Measurements from ENCODE around the gene RAB15.

Gene RAB15

DNA sequence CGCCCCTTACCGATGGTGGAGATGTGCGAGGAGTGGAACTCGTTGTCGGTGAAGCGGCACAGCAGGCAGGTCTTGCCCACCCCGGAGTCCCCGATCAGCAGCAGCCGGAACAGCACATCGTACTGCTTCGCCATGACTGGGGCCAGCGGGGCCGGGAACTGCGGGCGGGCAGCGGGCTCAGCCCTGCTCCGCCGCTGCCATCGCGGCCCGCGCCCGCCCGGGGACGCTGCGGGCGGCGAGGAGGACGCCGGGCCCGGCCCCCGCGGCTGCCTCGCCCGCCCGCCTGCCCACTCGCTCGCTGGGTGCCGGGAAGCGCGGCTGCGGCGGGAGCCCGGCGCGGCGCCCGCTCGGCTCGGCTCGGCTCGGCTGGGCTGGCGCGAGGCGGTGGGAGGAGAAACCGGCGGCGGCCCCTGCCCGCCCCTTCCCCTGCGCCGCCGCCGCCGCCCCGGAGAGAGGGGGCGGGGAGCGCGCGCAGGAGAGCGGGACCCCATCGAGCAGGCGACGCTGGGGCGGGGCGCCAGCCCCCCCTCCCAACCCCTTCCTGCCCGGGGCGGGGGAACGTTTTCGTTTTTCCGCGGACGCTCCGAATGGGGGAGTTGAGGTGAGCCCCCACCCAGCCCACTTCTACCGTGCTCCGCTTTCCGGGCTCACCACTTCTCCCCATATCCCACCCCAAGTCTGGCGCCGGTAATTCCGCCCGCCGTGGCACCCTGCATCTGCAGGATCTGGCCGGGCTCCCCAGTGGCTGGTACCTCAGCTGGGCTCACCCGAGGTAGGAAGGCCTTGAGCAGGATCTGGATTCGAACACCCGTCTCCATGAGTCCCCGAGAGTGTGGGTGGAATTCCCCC is at the start of gene RAB15:
Gene RAB15, minus strand, starts transcription at position 394 of the 849 bp plus-strand sequence. Its CDS starts 260 bp downstream, at position 134.
- TF ChIP-seq, protein P1, sequence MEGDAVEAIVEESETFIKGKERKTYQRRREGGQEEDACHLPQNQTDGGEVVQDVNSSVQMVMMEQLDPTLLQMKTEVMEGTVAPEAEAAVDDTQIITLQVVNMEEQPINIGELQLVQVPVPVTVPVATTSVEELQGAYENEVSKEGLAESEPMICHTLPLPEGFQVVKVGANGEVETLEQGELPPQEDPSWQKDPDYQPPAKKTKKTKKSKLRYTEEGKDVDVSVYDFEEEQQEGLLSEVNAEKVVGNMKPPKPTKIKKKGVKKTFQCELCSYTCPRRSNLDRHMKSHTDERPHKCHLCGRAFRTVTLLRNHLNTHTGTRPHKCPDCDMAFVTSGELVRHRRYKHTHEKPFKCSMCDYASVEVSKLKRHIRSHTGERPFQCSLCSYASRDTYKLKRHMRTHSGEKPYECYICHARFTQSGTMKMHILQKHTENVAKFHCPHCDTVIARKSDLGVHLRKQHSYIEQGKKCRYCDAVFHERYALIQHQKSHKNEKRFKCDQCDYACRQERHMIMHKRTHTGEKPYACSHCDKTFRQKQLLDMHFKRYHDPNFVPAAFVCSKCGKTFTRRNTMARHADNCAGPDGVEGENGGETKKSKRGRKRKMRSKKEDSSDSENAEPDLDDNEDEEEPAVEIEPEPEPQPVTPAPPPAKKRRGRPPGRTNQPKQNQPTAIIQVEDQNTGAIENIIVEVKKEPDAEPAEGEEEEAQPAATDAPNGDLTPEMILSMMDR (IDR thresholded peaks at IDR 0.05; ENCODE audit: low read depth, low read length): no peak
- DNase-seq (ENCODE audit: extremely low read depth, low read depth): no peak

DNA sequence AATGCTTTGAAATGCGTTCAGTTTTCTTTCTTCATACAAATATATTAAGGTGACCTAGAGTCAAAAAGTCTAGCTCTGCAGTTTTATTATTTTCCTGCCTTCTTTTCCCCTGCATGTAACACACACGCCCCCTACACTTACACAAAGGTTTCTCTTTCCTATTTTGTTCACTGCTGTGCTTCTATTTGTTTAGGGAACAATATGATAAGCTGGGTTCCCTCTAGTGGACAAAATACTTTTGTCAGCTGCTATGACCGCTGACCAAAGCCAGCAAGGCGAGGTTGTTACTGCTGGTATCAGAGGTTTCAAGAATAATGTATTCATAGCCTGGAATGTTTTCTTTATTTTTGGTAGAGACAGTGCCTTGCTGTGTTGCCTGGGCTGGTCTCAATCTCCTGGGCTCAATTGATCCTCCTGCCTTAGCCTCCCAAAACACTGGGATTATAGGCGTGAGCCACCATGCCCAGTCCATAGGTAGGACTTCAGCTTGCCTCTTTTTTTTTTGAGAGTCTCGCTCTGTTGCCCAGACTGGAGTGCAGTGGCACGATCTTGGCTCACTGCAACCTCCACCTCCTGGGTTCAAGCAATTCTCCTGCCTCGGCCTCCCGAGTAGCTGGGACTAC is 47.9 kb upstream of the RAB15 start:
- DNase-seq (ENCODE audit: extremely low read depth, low read depth): peak; percentile 53
- TF ChIP-seq, protein P1 (IDR thresholded peaks at IDR 0.05; ENCODE audit: low read depth, low read length): peak; percentile 71

DNA sequence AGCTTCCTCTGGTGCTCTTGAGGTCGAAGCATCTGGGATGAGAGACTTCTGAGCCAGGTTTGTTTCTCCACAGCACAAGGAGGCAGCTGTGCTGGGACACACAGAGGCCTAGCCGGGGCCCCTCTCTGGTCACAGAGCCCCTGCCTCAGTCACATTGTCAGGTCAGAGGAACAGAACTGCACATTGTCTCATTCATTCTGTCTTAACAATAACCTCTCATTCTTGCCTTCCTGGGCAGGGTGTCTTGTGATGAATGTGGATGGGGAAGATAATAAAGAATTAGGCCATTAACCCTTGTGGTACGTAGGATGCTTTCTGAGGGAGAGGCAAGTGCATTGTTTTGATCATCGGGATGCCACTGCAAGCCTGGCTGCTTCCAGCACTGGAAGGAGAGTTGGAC is 44.3 kb upstream of the RAB15 start:
- TF ChIP-seq, protein P1 (IDR thresholded peaks at IDR 0.05; ENCODE audit: low read depth, low read length): no peak
- DNase-seq (ENCODE audit: extremely low read depth, low read depth): no peak

DNA sequence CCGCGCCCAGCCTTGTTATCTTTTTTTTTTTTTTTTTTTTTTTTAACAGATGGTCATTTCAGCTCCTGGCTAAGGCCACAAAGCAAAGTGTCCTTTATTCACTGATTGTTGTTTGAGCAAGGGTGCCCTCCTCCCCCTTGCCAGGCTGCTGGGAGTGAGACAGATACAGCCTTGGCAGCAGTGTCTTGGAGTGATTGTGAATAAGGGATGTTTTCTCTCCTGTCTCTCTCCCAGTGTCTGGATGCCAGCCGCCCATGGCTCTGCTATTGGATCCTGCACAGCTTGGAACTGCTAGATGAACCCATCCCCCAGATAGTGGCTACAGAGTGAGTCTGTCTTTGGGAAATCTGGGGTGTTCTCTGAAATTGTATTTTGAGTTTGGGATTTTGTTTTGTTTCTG is 43.3 kb upstream of the RAB15 start:
- TF ChIP-seq, protein P1 (IDR thresholded peaks at IDR 0.05; ENCODE audit: low read depth, low read length): no peak
- DNase-seq (ENCODE audit: extremely low read depth, low read depth): no peak

DNA sequence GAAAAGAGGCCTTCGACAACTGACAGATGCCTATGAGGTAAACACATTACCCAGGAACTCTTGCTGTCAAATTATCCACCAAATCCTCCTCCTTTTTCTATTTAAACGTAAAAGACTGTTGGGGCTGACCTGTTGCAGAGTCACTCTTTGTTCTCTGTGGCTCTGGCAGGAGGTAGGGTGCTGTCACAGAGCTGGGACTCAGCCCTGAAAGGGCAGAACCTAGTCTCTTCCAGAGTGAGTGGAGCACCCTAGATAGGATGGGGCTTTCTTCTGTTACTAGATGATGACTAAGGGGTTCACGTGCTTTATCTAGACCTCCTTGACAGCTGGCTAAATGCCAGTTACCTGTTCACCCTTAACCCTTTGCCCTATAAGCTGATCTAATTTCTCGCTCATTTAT is 40.2 kb upstream of the RAB15 start:
- TF ChIP-seq, protein P1 (IDR thresholded peaks at IDR 0.05; ENCODE audit: low read depth, low read length): no peak
- no peak for DNase-seq (ENCODE audit: extremely low read depth, low read depth)

DNA sequence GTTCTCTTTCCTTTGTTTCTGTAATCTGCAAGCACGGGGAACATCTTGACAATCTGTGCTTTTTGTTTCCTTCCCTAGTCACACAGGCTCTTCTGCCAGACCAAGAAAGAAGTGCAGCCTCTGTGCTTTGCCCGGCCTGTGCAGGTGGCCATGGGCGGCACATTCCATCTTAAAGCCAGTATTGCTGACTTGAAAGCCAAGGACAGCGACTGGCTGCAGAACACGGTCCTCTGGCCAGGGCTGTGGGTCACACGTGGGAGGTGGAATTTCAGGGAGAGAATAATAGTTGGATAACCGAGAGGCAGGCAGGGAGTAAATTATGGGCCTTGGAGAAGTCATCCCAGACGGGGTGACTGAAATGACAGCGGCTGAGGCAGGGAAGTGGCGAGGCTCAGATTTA is 39.4 kb upstream of the RAB15 start:
- DNase-seq (ENCODE audit: extremely low read depth, low read depth): no peak
- TF ChIP-seq, protein P1 (IDR thresholded peaks at IDR 0.05; ENCODE audit: low read depth, low read length): no peak
